Liver (tissue), 9 donors: ENCODE measurements around the gene ZNF70. TPM values are rescaled to one million over a fixed set of nuclear protein-coding genes. Genes with fewer than 3 reads are reported as not detected.

ENCODE experiments used
- DNase-seq: peaks from one replicate; pipeline ENCODE4 v3.0.0-alpha.2; 2017; ENCODE audit warnings: low spot score
- H3K27ac ChIP-seq, 2 donors: one replicate each; pipeline ENCODE4 v1.7.0; 2013; ENCODE audit warnings: inconsistent platforms in 2 of 2, low read length in 2 of 2, control low read depth in 1 of 2, low read depth in 1 of 2, mild to moderate bottlenecking in 1 of 2
- H3K27me3 ChIP-seq, 4 donors: one replicate each; pipeline versions ENCODE4 v1.6.1 to v1.7.0; 2013; ENCODE audit warnings: low read length in 3 of 4, inconsistent platforms in 1 of 4, mild to moderate bottlenecking in 1 of 4, moderate library complexity in 1 of 4; ENCODE audit not compliant: control insufficient read depth in 4 of 4, insufficient read depth in 4 of 4
- H3K36me3 ChIP-seq, 4 donors: one replicate each; pipeline versions ENCODE4 v1.6.1 to v1.7.0; 2013; ENCODE audit warnings: low read length in 3 of 4, mild to moderate bottlenecking in 3 of 4, low read depth in 1 of 4, moderate library complexity in 1 of 4; ENCODE audit not compliant: control insufficient read depth in 4 of 4, insufficient read depth in 3 of 4
- H3K4me1 ChIP-seq, 4 donors: one replicate each; pipeline versions ENCODE4 v1.6.1 to v1.7.0; 2013; ENCODE audit warnings: low read length in 3 of 4, mild to moderate bottlenecking in 3 of 4, moderate library complexity in 1 of 4; ENCODE audit not compliant: control insufficient read depth in 4 of 4, insufficient read depth in 4 of 4
- H3K4me3 ChIP-seq, 3 donors: one replicate each; pipeline versions ENCODE4 v1.6.1 to v1.7.0; 2013; ENCODE audit warnings: low read length in 3 of 3, control low read depth in 1 of 3, low read depth in 1 of 3, mild to moderate bottlenecking in 1 of 3
- H3K9ac ChIP-seq, 2 donors: one replicate each; pipeline ENCODE4 v1.7.0; 2013; ENCODE audit warnings: low read length in 2 of 2, mild to moderate bottlenecking in 2 of 2, moderate library complexity in 2 of 2, control low read depth in 1 of 2, low read depth in 1 of 2
- H3K9me3 ChIP-seq, 4 donors: one replicate each; pipeline versions ENCODE4 v1.6.1 to v1.7.0; 2013; ENCODE audit warnings: low read length in 3 of 4; ENCODE audit not compliant: control insufficient read depth in 4 of 4
- CTCF ChIP-seq: fragments of 150-350 bp; IDR thresholded peaks from 2 replicates; pipeline ENCODE4 v1.5.1; 2017; ENCODE audit warnings: improper control_type of control experiment, low read depth, low read length; ENCODE audit not compliant: missing input control
- FOXA1 ChIP-seq: IDR thresholded peaks from 2 replicates; pipeline ENCODE4 v1.6.1; 2016; ENCODE audit warnings: antibody characterized with exemption
- FOXA2 ChIP-seq: IDR thresholded peaks from 2 replicates; pipeline ENCODE4 v1.6.1; 2016; ENCODE audit warnings: antibody characterized with exemption
- GABPA ChIP-seq, 2 donors: IDR thresholded peaks in 1 of 2; conservative IDR thresholded peaks in 1 of 2; 2 replicates each; pipeline ENCODE4 v1.6.1; 2016; ENCODE audit warnings: antibody characterized with exemption in 2 of 2, mild to moderate bottlenecking in 1 of 2, moderate library complexity in 1 of 2
- HNF4A ChIP-seq, 2 donors: conservative IDR thresholded peaks; 2 replicates each; pipeline ENCODE4 v1.6.1; 2016; ENCODE audit warnings: antibody characterized with exemption in 2 of 2, mild to moderate bottlenecking in 2 of 2
- HNF4G ChIP-seq: IDR thresholded peaks from 2 replicates; pipeline ENCODE4 v1.6.1; 2016; ENCODE audit warnings: antibody characterized with exemption
- JUND ChIP-seq, 2 donors: IDR thresholded peaks; 2 replicates each; pipeline ENCODE4 v1.6.1; 2016; ENCODE audit warnings: antibody characterized with exemption in 2 of 2
- RAD21 ChIP-seq, 2 donors: IDR thresholded peaks; 2 replicates each; pipeline ENCODE4 v1.6.1; 2016; ENCODE audit warnings: antibody characterized with exemption in 2 of 2, mild to moderate bottlenecking in 2 of 2
- RXRA ChIP-seq, 2 donors: IDR thresholded peaks; 2 replicates each; pipeline ENCODE4 v1.6.1; 2017 to 2018; ENCODE audit warnings: antibody characterized with exemption in 2 of 2, mild to moderate bottlenecking in 1 of 2
- SP1 ChIP-seq: IDR thresholded peaks from 2 replicates; pipeline ENCODE4 v1.6.1; 2018; ENCODE audit warnings: antibody characterized with exemption, mild to moderate bottlenecking
- TAF1 ChIP-seq: conservative IDR thresholded peaks from 2 replicates; pipeline ENCODE4 v1.6.1; 2016; ENCODE audit warnings: antibody characterized with exemption, mild to moderate bottlenecking
- YY1 ChIP-seq: IDR thresholded peaks from 2 replicates; pipeline ENCODE4 v1.6.1; 2016; ENCODE audit warnings: antibody characterized with exemption, mild to moderate bottlenecking
- ZBTB33 ChIP-seq: IDR thresholded peaks from 2 replicates; pipeline ENCODE4 v1.6.1; 2016; ENCODE audit warnings: antibody characterized with exemption
- WGBS: extraction: QIAGEN DNeasy Blood & Tissue Kit; methylation state at CpG from one replicate; pipeline ENCODE4 v1.1.7; 2013; 5-methylcytosine and 5-hydroxymethylcytosine counted together
- polyA plus RNA-seq, 2 donors: library from polyadenylated mRNA; stranded (reverse) in 1 of 2; unstranded in 1 of 2; fragments of 200-250 nt in 1 of 2; fragments of >200 nt in 1 of 2; fragmentation: Nextera tagmentation in 1 of 2; extraction: Ambion mirVana in 1 of 2; gene quantifications; one replicate each; pipeline versions ENCODE4 v1.2.1 to v1.2.3, GENCODE V29; 2013 to 2015
- total RNA-seq, 2 donors: library from RNA; depleted of rRNA; stranded (reverse); fragments of >200 nt; gene quantifications; one replicate each; pipeline ENCODE4 v1.2.3, GENCODE V29; 2014
- TF ChIP-seq, protein P1 (sequence below): IDR thresholded peaks from 2 replicates; pipeline ENCODE4 v1.6.1; 2016; ENCODE audit warnings: antibody characterized with exemption
- donor health status: healthy.
- donor health status: healthy.
- donor health status: healthy.
- donor health status: healthy.
- donor health status: healthy.

Gene ZNF70
- total and polyA plus RNA-seq, 4 donors, result 0.14 to 1.9 (median 0.68) TPM

GRCh38 chr22:23774922-23775436 is 24.1 kb upstream of the ZNF70 start:
- Histone ChIP-seq H3K4me3 (no peak overlapping the region), H3K27me3 (no peaks in the 10 kb centered on the region), H3K36me3 (no peaks in the 10 kb centered on the region), H3K9me3 (no peaks in the 10 kb centered on the region), H3K27ac (no peak overlapping the region), H3K4me1 (peaks cover 0 to 23% (median 13%) of the 10 kb centered on the region in 4 donors), H3K9ac (no peak overlapping the region)
- no peak for DNase-seq
- TF ChIP-seq TAF1 (no peak), HNF4A (conservative IDR thresholded peaks at IDR 0.05) (peak in 1 of 2 donors; percentile 12), RXRA (IDR thresholded peaks at IDR 0.05) (no peak), ZBTB33 (no peak), FOXA2 (no peak), CTCF (no peak), GABPA (IDR thresholded peaks at IDR 0.05 in 1 of 2, conservative IDR thresholded peaks at IDR 0.05 in 1 of 2) (no peak)
- TF ChIP-seq, protein P1, sequence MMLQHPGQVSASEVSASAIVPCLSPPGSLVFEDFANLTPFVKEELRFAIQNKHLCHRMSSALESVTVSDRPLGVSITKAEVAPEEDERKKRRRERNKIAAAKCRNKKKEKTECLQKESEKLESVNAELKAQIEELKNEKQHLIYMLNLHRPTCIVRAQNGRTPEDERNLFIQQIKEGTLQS, result no peak
- 88% methylated on average over 2 of the region's 2 CpGs for WGBS

DNA sequence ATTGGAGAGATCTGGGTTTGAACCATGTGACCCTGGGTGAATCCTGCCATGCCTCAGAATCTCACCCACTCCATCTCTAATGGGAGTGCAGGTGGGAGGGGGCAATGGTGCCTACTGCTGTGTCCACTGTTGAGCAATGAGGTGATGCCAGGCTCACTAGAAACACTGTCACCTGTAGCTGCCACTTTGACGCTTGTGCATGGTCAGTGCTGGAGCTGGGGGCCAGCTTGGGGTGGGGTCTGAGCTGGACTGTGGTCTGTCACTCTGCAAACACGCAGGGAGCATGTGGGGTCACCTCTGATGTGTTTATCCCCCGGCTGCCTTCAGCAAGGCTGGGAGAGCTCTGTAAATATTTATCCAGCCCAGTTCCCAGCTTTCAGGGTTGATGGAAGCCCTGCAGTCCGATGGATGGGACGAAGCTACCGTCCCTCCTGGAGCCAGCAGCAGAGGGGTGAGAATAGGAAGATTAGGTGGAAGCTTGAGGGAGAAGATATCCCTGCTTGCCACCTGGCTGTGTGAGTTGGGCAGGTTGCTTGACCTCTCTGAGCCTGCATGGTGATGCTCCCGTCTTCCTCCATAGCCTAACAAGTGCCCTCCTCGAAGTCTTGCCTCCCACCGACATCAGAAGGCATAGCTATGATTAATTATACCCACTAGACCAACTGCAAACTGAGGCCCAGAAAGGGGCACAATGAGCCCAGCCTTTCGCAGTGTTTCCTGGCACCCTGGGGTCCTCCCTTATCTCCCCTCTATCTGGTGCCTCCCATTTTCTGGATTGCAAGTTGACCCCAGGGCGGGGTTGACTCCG is 23.4 kb upstream of the ZNF70 start:
- TF ChIP-seq RXRA (IDR thresholded peaks at IDR 0.05) (peak in 1 of 2 donors; percentile 25), YY1 (no peak)
- no peak overlapping the region for H3K9ac ChIP-seq
- WGBS, result 57% methylated on average over 12 of the region's 12 CpGs
- H3K9me3 ChIP-seq, result no peaks in the 10 kb centered on the region
- no peak overlapping the region for H3K4me3 ChIP-seq
- no peaks in the 10 kb centered on the region for H3K36me3 ChIP-seq
- peak; percentile 68 for DNase-seq
- H3K27me3 ChIP-seq, result no peaks in the 10 kb centered on the region
- H3K4me1 ChIP-seq, result peaks cover 0 to 23% (median 14%) of the 10 kb centered on the region in 4 donors
- H3K27ac ChIP-seq, result no peak overlapping the region

- 78% methylated on average over 7 of the region's 7 CpGs for WGBS
- H3K9me3 ChIP-seq, result no peaks in the 10 kb centered on the region
- no peaks in the 10 kb centered on the region for H3K36me3 ChIP-seq
- H3K4me3 ChIP-seq, result no peak overlapping the region
- peaks cover 0 to 24% (median 15%) of the 10 kb centered on the region in 4 donors for H3K4me1 ChIP-seq
- no peak overlapping the region for H3K27ac ChIP-seq
- no peaks in the 10 kb centered on the region for H3K27me3 ChIP-seq
- no peak for DNase-seq
- H3K9ac ChIP-seq, result no peak overlapping the region
- no peak for TF ChIP-seq RAD21 (IDR thresholded peaks at IDR 0.05)
- no peak for TF ChIP-seq HNF4A (conservative IDR thresholded peaks at IDR 0.05)
- TF ChIP-seq FOXA1, result no peak
- TF ChIP-seq RXRA (IDR thresholded peaks at IDR 0.05), result no peak
- TF ChIP-seq SP1, result no peak
- TF ChIP-seq GABPA (IDR thresholded peaks at IDR 0.05 in 1 of 2, conservative IDR thresholded peaks at IDR 0.05 in 1 of 2), result no peak
- TF ChIP-seq HNF4G, result no peak
- TF ChIP-seq, protein P1, result no peak
- no peak for TF ChIP-seq ZBTB33
- no peak for TF ChIP-seq TAF1
- TF ChIP-seq JUND (IDR thresholded peaks at IDR 0.05), result no peak
- no peak for TF ChIP-seq FOXA2
- no peak for TF ChIP-seq YY1
These were observed 22.7 kb upstream of the ZNF70 start for GRCh38 chr22:23773483-23774113.
